Esophagus muscularis mucosa (tissue), 4 donors: ENCODE data around the gene STX18. TPM values are rescaled to one million over a fixed set of nuclear protein-coding genes. Genes with fewer than 3 reads are reported as not detected.
"Not testable (repeated sequence)": the region's sequence is repeated elsewhere in the genome, so short reads cannot be mapped to it uniquely, and the experiment has no call there.

Source experiments
- DNase-seq: peaks from one replicate; pipeline ENCODE4 v3.0.0-alpha.2; 2017; ENCODE audit errors: extremely low spot score
- H3K27ac ChIP-seq, 4 donors: fragments of 200-600 bp; sonication (generic); replicated peaks in 1 of 4; 1 replicate in 3 of 4; 2 replicates in 1 of 4; pipeline ENCODE4 v1.5.1; 2016 to 2019; ENCODE audit warnings: mild to moderate bottlenecking in 1 of 4
- H3K27me3 ChIP-seq, 4 donors: fragments of 200-600 bp; sonication (generic); one replicate each; pipeline versions ENCODE4 v1.5.1 to v1.6.0; 2016 to 2019
- H3K36me3 ChIP-seq, 4 donors: fragments of 200-600 bp; sonication (generic); one replicate each; pipeline ENCODE4 v1.5.1; 2016 to 2019
- H3K4me1 ChIP-seq, 4 donors: fragments of 200-600 bp; sonication (generic); one replicate each; pipeline ENCODE4 v1.5.1; 2016 to 2019
- H3K4me3 ChIP-seq, 4 donors: fragments of 200-600 bp; sonication (generic); 1 replicate in 2 of 4; 2 replicates in 2 of 4; pipeline ENCODE4 v1.5.1; 2016 to 2019; ENCODE audit warnings: mild to moderate bottlenecking in 4 of 4, moderate library complexity in 1 of 4
- H3K9me3 ChIP-seq, 4 donors: fragments of 200-600 bp; sonication (generic); 1 replicate in 3 of 4; 2 replicates in 1 of 4; pipeline ENCODE4 v1.5.1; 2016 to 2019
- CTCF ChIP-seq, 3 experiments: fragments of 200-600 bp in 2 of 3; fragments of 450-650 bp in 1 of 3; sonication (generic) in 2 of 3; IDR thresholded peaks; one replicate each; pipeline ENCODE4 v1.5.1; 2017 to 2019; ENCODE audit warnings: antibody characterized with exemption in 3 of 3, mild to moderate bottlenecking in 2 of 3, moderate library complexity in 1 of 3
- EP300 ChIP-seq: sonication (generic); formaldehyde crosslinking; IDR thresholded peaks from one replicate; pipeline ENCODE4 v1.6.1; 2017; ENCODE audit warnings: antibody characterized with exemption
- POLR2A ChIP-seq: fragments of 450-650 bp; IDR thresholded peaks from one replicate; pipeline ENCODE4 v1.6.1; 2017; ENCODE audit warnings: antibody characterized with exemption, moderate library complexity, mild to moderate bottlenecking, low read depth
- POLR2AphosphoS5 ChIP-seq, 2 donors: sonication (generic); formaldehyde crosslinking; IDR thresholded peaks; one replicate each; pipeline ENCODE4 v1.6.1; 2017; ENCODE audit warnings: antibody characterized with exemption in 2 of 2
- WGBS: methylation state at CpG from one replicate; pipeline ENCODE4 v1.1.5; 2018; 5-methylcytosine and 5-hydroxymethylcytosine counted together
- intact Hi-C: fragments of 100-400 bp; cut with DNase I; formaldehyde crosslinking; loops from one replicate; pipeline ENCODE4 v1.15.1; 2023
- total RNA-seq, 4 donors: library from RNA; depleted of rRNA; stranded (reverse); fragments of >200 nt; gene quantifications; one replicate each; pipeline versions ENCODE4 v1.1.0 to v1.2.1, GENCODE V29; 2016

STX18 gene
- total RNA-seq, 4 donors from 2014 or later: 14.5 to 21.0 (median 17.8) TPM

GRCh38 chr4:4559596-4559995 is 17.7 kb upstream of the STX18 start:
- no peak for DNase-seq
- no peak for TF ChIP-seq POLR2AphosphoS5 (IDR thresholded peaks at IDR 0.05)
- no peak for TF ChIP-seq EP300
- TF ChIP-seq CTCF (IDR thresholded peaks at IDR 0.05): no peak
- TF ChIP-seq POLR2A: no peak
- no peaks in the 10 kb centered on the region for H3K4me1 ChIP-seq
- H3K36me3 ChIP-seq: peaks cover 0 to 8% (median 0%) of the 10 kb centered on the region in 4 donors
- no peaks in the 10 kb centered on the region for H3K9me3 ChIP-seq
- no peak overlapping the region for H3K27ac ChIP-seq
- intact Hi-C loops: no loop called here
- H3K27me3 ChIP-seq: no peaks in the 10 kb centered on the region
- 71% methylated on average over 6 of the region's 6 CpGs for WGBS
- no peak overlapping the region for H3K4me3 ChIP-seq

GRCh38 chr4:4558881-4559280 is 17.0 kb upstream of the STX18 start:
- Histone ChIP-seq H3K9me3 (no peaks in the 10 kb centered on the region), H3K27ac (no peak overlapping the region), H3K4me1 (no peaks in the 10 kb centered on the region), H3K4me3 (no peak overlapping the region), H3K27me3 (no peaks in the 10 kb centered on the region), H3K36me3 (peaks cover 0 to 8% (median 0%) of the 10 kb centered on the region in 4 donors)
- DNase-seq: no peak
- TF ChIP-seq EP300: no peak
- no peak for TF ChIP-seq POLR2AphosphoS5 (IDR thresholded peaks at IDR 0.05)
- no peak for TF ChIP-seq CTCF (IDR thresholded peaks at IDR 0.05)
- TF ChIP-seq POLR2A: no peak
- intact Hi-C loops: no loop called here
- WGBS: 61% methylated on average over 4 of the region's 4 CpGs

- no peak for TF ChIP-seq EP300
- no peak for TF ChIP-seq CTCF (IDR thresholded peaks at IDR 0.05)
- TF ChIP-seq POLR2A: no peak
- no peak for TF ChIP-seq POLR2AphosphoS5 (IDR thresholded peaks at IDR 0.05)
- WGBS: 86% methylated on average over 4 of the region's 4 CpGs
- H3K27me3 ChIP-seq: no peaks in the 10 kb centered on the region
- intact Hi-C loops: no loop called here
- H3K4me3 ChIP-seq: no peak overlapping the region
- H3K4me1 ChIP-seq: no peaks in the 10 kb centered on the region
- no peak overlapping the region for H3K27ac ChIP-seq
- H3K36me3 ChIP-seq: peaks cover 0 to 22% (median 4%) of the 10 kb centered on the region in 4 donors
- no peak for DNase-seq
- H3K9me3 ChIP-seq: no peaks in the 10 kb centered on the region
Measured at GRCh38 chr4:4555916-4556315, 14.1 kb upstream of the STX18 start.

GRCh38 chr4:4554234-4554633 is 12.4 kb upstream of the STX18 start:
- intact Hi-C loops: no loop called here
- WGBS: 94% methylated on average over 2 of the region's 2 CpGs
- no peaks in the 10 kb centered on the region for H3K27me3 ChIP-seq
- TF ChIP-seq POLR2A (no peak), CTCF (IDR thresholded peaks at IDR 0.05) (no peak), EP300 (no peak), POLR2AphosphoS5 (IDR thresholded peaks at IDR 0.05) (no peak)
- H3K27ac ChIP-seq: no peak overlapping the region
- DNase-seq: no peak
- H3K4me3 ChIP-seq: no peak overlapping the region
- H3K36me3 ChIP-seq: peaks cover 0 to 36% (median 9%) of the 10 kb centered on the region in 4 donors
- H3K4me1 ChIP-seq: no peaks in the 10 kb centered on the region
- no peaks in the 10 kb centered on the region for H3K9me3 ChIP-seq

GRCh38 chr4:4552042-4552441 is 10.2 kb upstream of the STX18 start:
- H3K4me3 ChIP-seq, H3K27ac ChIP-seq, intact Hi-C loops, DNase-seq, H3K27me3 ChIP-seq, H3K4me1 ChIP-seq, H3K9me3 ChIP-seq: not testable (repeated sequence)
- WGBS: 91% methylated on average over 5 of the region's 5 CpGs
- H3K36me3 ChIP-seq: peaks cover 0 to 57% (median 22%) of the 10 kb centered on the region in 4 donors

GRCh38 chr4:4550161-4550560 is 8.3 kb upstream of the STX18 start:
- peaks cover 0 to 75% (median 29%) of the 10 kb centered on the region in 4 donors for H3K36me3 ChIP-seq
- DNase-seq, intact Hi-C loops, H3K4me3 ChIP-seq, H3K9me3 ChIP-seq, H3K27me3 ChIP-seq, H3K4me1 ChIP-seq, H3K27ac ChIP-seq: not testable (repeated sequence)
- WGBS: 68% methylated on average over 4 of the region's 4 CpGs
